Psoas muscle (tissue), 8 donors: Measurements from ENCODE around the gene RPTOR. TPM values are rescaled to one million over a fixed set of nuclear protein-coding genes. Genes with fewer than 3 reads are reported as not detected.

Source experiments
- ATAC-seq, 4 donors: fragments of 200-7000 bp; cut with Tn5 transposase; one replicate each; pipeline ENCODE4 v1.9.1; 2020; ENCODE audit warnings: moderate library complexity in 3 of 4, mild to moderate bottlenecking in 2 of 4
- DNase-seq, 2 donors: peaks; one replicate each; pipeline ENCODE4 v3.0.0-alpha.2; 2020
- H3K27ac ChIP-seq: fragments of 200-600 bp; one replicate; pipeline ENCODE4 v1.8.0; 2022
- H3K27me3 ChIP-seq, 3 donors: fragments of 200-600 bp in 1 of 3; one replicate each; pipeline versions ENCODE4 v1.6.1 to v1.8.0; 2013 to 2022; ENCODE audit warnings: low read length in 2 of 3, mild to moderate bottlenecking in 2 of 3, moderate library complexity in 1 of 3; ENCODE audit not compliant: insufficient read depth in 3 of 3
- H3K36me3 ChIP-seq, 2 donors: fragments of 200-600 bp in 1 of 2; one replicate each; pipeline versions ENCODE4 v1.6.1 to v1.8.0; 2013 to 2022; ENCODE audit warnings: low read depth in 1 of 2, mild to moderate bottlenecking in 1 of 2, moderate library complexity in 1 of 2; ENCODE audit not compliant: insufficient read depth in 1 of 2
- H3K4me1 ChIP-seq: fragments of 200-600 bp; one replicate; pipeline ENCODE4 v1.8.0; 2022
- H3K4me3 ChIP-seq: fragments of 200-600 bp; one replicate; pipeline ENCODE4 v1.8.0; 2022; ENCODE audit warnings: mild to moderate bottlenecking
- H3K9me3 ChIP-seq: fragments of 200-600 bp; one replicate; pipeline ENCODE4 v1.8.0; 2022
- WGBS, 3 donors: extraction: QIAGEN DNeasy Blood & Tissue Kit; methylation state at CpG; one replicate each; pipeline versions ENCODE4 v1.1.6 to v1.1.7; 2013; 5-methylcytosine and 5-hydroxymethylcytosine counted together
- intact Hi-C, 2 donors: fragments of 100-400 bp; cut with DNase I; formaldehyde crosslinking; loops; one replicate each; pipeline versions ENCODE4 v1.11.0 to v1.14.2; 2022
- polyA plus RNA-seq, 3 donors: library from polyadenylated mRNA; stranded (reverse); fragments of 200-250 nt; gene quantifications; one replicate each; pipeline ENCODE4 v1.2.3, GENCODE V29; 2013
- total RNA-seq, 4 donors: library from RNA; stranded (reverse); fragmentation: NEBNext Ultra II Directional in 2 of 4; extraction: Animal tissue kit (Norgen Biotek cat#: 25700) in 2 of 4; gene quantifications; one replicate each; pipeline versions ENCODE4 v1.2.1 to v1.2.4, GENCODE V29; 2021 to 2023
- TF ChIP-seq, protein P1 (sequence below): fragments of 200-600 bp; IDR thresholded peaks from one replicate; pipeline ENCODE4 v1.8.0; 2022; ENCODE audit warnings: antibody characterized with exemption
- donor health status: healthy with polysubstance abuse.
- donor health status: DM: no; HTN: no; CAD: no; lungs with moderate emphysema.
- donor health status: Bipolar disorder and iron deficiency.
- donor health status: healthy.
- donor health status: DM: yes; HTN: yes; CAD: no.
- donor health status: DM: no; HTN: no; CAD: no.
- donor health status: DM: no; HTN: no; CAD: no.
- donor health status: DM: yes; HTN: yes; CAD: no.

The RPTOR gene
- total and polyA plus RNA-seq, 7 donors = 13.6 to 82.2 (median 32.5) TPM

DNA sequence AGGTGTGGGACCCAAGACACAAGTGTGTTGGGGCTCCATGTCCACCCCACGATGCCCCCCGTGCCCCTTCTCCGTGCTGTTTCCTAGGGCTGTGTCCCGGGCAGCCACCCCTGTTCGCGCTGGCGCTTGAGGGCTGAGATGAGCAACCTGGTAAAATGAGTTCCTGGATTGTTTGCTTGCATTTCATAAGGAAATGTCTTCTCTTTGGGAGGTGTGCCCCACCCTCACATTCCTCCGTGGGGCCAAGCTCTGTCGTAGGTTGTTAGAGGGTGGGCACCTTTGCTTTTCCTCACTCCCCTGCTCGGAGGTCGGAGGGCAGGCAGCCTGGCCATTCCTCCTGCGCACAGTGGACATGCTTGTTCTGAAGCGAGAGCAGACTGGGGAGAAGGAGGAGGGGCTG lies 275.7 kb downstream of the RPTOR start:
- DNase-seq (peak in 1 of 2 donors; percentile 35), ATAC-seq (no peak)
- no peaks in the 10 kb centered on the region for H3K4me1 ChIP-seq
- H3K27me3 ChIP-seq = no peaks in the 10 kb centered on the region
- TF ChIP-seq, protein P1, sequence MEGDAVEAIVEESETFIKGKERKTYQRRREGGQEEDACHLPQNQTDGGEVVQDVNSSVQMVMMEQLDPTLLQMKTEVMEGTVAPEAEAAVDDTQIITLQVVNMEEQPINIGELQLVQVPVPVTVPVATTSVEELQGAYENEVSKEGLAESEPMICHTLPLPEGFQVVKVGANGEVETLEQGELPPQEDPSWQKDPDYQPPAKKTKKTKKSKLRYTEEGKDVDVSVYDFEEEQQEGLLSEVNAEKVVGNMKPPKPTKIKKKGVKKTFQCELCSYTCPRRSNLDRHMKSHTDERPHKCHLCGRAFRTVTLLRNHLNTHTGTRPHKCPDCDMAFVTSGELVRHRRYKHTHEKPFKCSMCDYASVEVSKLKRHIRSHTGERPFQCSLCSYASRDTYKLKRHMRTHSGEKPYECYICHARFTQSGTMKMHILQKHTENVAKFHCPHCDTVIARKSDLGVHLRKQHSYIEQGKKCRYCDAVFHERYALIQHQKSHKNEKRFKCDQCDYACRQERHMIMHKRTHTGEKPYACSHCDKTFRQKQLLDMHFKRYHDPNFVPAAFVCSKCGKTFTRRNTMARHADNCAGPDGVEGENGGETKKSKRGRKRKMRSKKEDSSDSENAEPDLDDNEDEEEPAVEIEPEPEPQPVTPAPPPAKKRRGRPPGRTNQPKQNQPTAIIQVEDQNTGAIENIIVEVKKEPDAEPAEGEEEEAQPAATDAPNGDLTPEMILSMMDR = no peak
- H3K4me3 ChIP-seq = no peak overlapping the region
- H3K9me3 ChIP-seq = no peaks in the 10 kb centered on the region
- 89 to 95% (median 91%) methylated on average over 13 of the region's 13 CpGs for WGBS, 3 donors
- peaks cover 0 to 21% of the 10 kb centered on the region in 2 donors for H3K36me3 ChIP-seq
- intact Hi-C loops = no loop called here
- no peak overlapping the region for H3K27ac ChIP-seq

DNA sequence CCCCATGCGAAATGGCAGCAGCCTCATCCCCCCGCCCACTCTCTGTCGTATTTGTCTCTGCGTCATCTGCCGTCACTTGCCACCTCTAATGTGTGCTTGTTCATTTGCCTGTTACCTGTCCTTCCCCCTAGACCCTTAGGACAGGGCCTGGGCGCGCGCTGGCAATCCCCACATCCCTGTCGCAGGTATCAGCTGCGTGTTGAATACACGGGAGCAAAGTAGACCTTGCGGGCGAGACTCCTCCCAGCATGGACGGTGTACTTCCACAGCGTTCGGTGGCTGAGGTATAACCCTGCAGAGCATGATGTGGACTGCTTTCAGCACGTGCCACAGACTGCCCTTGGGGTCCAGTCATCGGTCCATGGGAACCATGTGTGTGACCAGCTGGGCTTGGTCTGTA lies 276.9 kb downstream of the RPTOR start:
- no peak for ATAC-seq
- H3K4me3 ChIP-seq = no peak overlapping the region
- H3K4me1 ChIP-seq = peaks cover 8% of the 10 kb centered on the region
- TF ChIP-seq, protein P1 = no peak
- peaks cover 0 to 21% of the 10 kb centered on the region in 2 donors for H3K36me3 ChIP-seq
- no peaks in the 10 kb centered on the region for H3K9me3 ChIP-seq
- DNase-seq = peak in 1 of 2 donors; percentile 8
- 96 to 97% (median 97%) methylated on average over 18 of the region's 18 CpGs for WGBS, 3 donors
- H3K27ac ChIP-seq = no peak overlapping the region
- intact Hi-C loops = no loop called here
- no peaks in the 10 kb centered on the region for H3K27me3 ChIP-seq

DNA sequence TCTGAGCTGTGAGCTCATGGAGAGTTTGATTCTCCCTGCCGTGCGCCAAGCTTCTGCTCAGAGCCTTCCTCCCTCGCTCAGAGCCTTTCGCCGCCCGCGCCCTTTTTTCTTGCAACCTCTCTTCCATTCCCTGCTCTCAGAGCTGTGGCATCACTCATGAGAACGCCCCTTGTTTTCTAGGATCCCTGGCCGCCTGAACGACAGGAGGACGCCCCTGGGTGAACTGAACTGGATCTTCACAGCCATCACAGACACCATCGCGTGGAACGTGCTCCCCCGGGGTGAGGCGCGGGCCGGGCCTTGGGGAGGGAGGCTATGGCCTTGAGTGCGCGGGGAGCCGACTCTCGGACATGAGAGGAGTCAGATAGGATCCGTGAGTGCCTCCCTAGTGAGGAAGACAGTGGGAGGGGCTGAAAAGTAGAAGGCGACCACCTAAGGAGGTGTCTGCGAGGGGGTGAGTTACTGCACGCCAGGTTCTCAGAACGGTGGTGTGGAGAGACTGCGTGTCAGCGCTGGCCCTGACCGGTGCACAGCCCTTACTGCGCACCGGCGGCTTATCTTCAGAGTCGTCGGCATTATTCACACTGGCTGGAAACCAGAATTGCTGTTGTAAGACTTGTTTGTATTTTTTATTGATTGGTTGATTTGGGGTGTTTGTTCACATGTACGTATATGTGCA lies 277.5 kb downstream of the RPTOR start:
- Histone ChIP-seq H3K9me3 (no peaks in the 10 kb centered on the region), H3K27ac (no peak overlapping the region), H3K27me3 (no peaks in the 10 kb centered on the region), H3K4me3 (no peak overlapping the region), H3K4me1 (peaks cover 12% of the 10 kb centered on the region), H3K36me3 (peaks cover 0 to 21% of the 10 kb centered on the region in 2 donors)
- DNase-seq = peak in 1 of 2 donors; percentile 8
- ATAC-seq = no peak
- WGBS, 3 donors = 94 to 96% (median 95%) methylated on average over 36 of the region's 36 CpGs
- intact Hi-C loops = no loop called here
- TF ChIP-seq, protein P1 = no peak

DNA sequence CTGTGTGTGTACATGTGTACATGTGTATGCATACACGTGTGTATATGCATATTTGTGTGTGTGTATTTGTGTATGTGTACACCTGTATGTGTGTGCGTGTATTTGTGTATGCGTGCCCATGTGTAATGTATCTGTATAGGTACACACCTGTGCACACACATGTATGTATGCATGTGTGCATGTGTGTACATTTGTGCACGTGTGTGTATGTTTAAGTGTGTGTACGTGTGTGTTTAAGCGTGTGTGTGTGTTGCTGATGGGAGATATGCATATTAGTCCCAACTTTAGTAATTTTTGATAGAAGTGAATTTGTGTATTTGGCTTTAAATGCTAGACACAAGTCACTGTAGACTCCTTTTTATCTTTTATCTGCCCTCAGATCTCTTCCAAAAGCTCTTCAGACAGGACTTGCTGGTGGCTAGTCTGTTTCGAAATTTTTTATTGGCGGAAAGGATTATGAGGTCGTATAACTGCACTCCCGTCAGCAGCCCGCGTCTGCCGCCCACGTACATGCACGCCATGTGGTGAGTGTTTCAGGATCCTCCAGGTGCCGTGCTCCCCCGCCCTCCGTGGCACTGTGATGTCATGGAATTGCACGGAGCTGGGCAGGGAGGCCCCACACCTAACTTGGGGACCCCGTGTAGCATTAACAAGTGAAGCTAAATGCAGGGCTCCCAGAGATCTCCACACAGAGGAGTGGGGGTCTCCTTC lies 278.2 kb downstream of the RPTOR start:
- Histone ChIP-seq H3K27me3 (no peaks in the 10 kb centered on the region), H3K27ac (no peak overlapping the region), H3K36me3 (peaks cover 0 to 21% of the 10 kb centered on the region in 2 donors), H3K9me3 (no peaks in the 10 kb centered on the region), H3K4me3 (no peak overlapping the region), H3K4me1 (peaks cover 19% of the 10 kb centered on the region)
- intact Hi-C loops = no loop called here
- DNase-seq (no peak), ATAC-seq (no peak)
- TF ChIP-seq, protein P1 = no peak
- WGBS, 3 donors = 82 to 85% (median 85%) methylated on average over 20 of the region's 20 CpGs
